Endodermal cell (in vitro differentiated cells): ENCODE results near the gene BANP. TPM values are rescaled to one million over a fixed set of nuclear protein-coding genes. Genes with fewer than 3 reads are reported as not detected.

Experiments
- DNase-seq: peaks from one replicate; pipeline ENCODE4 v3.0.0-alpha.2; 2017
- H3K27ac ChIP-seq: 2 replicates; pipeline ENCODE4 v1.5.1; 2013; ENCODE audit warnings: mild to moderate bottlenecking, low read depth, low read length, moderate library complexity
- H3K27me3 ChIP-seq: 2 replicates; pipeline ENCODE4 v1.6.1; 2013; ENCODE audit warnings: mild to moderate bottlenecking, low read length, moderate library complexity; ENCODE audit not compliant: insufficient read depth, control insufficient read depth, poor library complexity, severe bottlenecking
- H3K36me3 ChIP-seq: 2 replicates; pipeline ENCODE4 v1.7.0; 2013; ENCODE audit warnings: mild to moderate bottlenecking, low read length, moderate library complexity; ENCODE audit not compliant: control insufficient read depth, insufficient read depth
- H3K4me1 ChIP-seq: one replicate; pipeline ENCODE4 v1.7.0; 2013; ENCODE audit warnings: low read length; ENCODE audit not compliant: control insufficient read depth, insufficient read depth
- H3K4me3 ChIP-seq: 2 replicates; pipeline ENCODE4 v1.5.1; 2013; ENCODE audit warnings: mild to moderate bottlenecking, low read length, moderate library complexity
- H3K9ac ChIP-seq: 2 replicates; pipeline ENCODE4 v1.6.1; 2013; ENCODE audit warnings: mild to moderate bottlenecking, low read length, moderate library complexity; ENCODE audit not compliant: poor library complexity, severe bottlenecking; ENCODE audit errors: extremely low read depth
- H3K9me3 ChIP-seq: 2 replicates; pipeline ENCODE4 v1.6.1; 2013; ENCODE audit warnings: mild to moderate bottlenecking, low read length, moderate library complexity; ENCODE audit not compliant: control insufficient read depth
- H3K27ac Mint-ChIP-seq: 2 replicates; pipeline ENCODE4 v1.8.0; 2020; ENCODE audit warnings: mixed read lengths
- H3K27me3 Mint-ChIP-seq: 2 replicates; pipeline ENCODE4 v1.8.0; 2021; ENCODE audit warnings: mild to moderate bottlenecking, mixed read lengths; ENCODE audit not compliant: insufficient read depth
- H3K36me3 Mint-ChIP-seq: 2 replicates; pipeline ENCODE4 v1.8.0; 2020; ENCODE audit warnings: low read depth, mixed read lengths
- H3K4me1 Mint-ChIP-seq: 2 replicates; pipeline ENCODE4 v1.8.0; 2020; ENCODE audit warnings: mixed read lengths
- H3K4me3 Mint-ChIP-seq: 2 replicates; pipeline ENCODE4 v1.8.0; 2020; ENCODE audit warnings: mild to moderate bottlenecking, moderate library complexity, mixed read lengths
- H3K9me3 Mint-ChIP-seq: 2 replicates; pipeline ENCODE4 v1.8.0; 2020; ENCODE audit warnings: mild to moderate bottlenecking, mixed read lengths
- WGBS, 2 experiments: methylation state at CpG; one replicate each; pipeline versions ENCODE4 v1.1.5 to v1.1.7; 2013; ENCODE audit warnings: missing lambda C conversion rate in 2 of 2, mixed read lengths in 1 of 2; ENCODE audit not compliant: insufficient coverage in 1 of 2, insufficient read length in 1 of 2; 5-methylcytosine and 5-hydroxymethylcytosine counted together
- total RNA-seq, 2 donors: library from RNA; stranded (reverse); fragmentation: NEBNext Ultra II Directional in 1 of 2; extraction: Animal tissue kit (Norgen Biotek cat#: 25700) in 1 of 2; gene quantifications; 2 replicates in 1 of 2; 3 replicates in 1 of 2; pipeline ENCODE4 v1.2.1, GENCODE V29; 2021
- TF ChIP-seq, protein P1 (sequence below): fragments of 200-600 bp; sonication (generic); conservative IDR thresholded peaks from 2 replicates; pipeline ENCODE4 v1.5.0; 2021; ENCODE audit warnings: antibody characterized with exemption, mild to moderate bottlenecking

Gene BANP
- total RNA-seq, 2 donors from 2014 or later: 39.5 to 45.5 TPM

DNA sequence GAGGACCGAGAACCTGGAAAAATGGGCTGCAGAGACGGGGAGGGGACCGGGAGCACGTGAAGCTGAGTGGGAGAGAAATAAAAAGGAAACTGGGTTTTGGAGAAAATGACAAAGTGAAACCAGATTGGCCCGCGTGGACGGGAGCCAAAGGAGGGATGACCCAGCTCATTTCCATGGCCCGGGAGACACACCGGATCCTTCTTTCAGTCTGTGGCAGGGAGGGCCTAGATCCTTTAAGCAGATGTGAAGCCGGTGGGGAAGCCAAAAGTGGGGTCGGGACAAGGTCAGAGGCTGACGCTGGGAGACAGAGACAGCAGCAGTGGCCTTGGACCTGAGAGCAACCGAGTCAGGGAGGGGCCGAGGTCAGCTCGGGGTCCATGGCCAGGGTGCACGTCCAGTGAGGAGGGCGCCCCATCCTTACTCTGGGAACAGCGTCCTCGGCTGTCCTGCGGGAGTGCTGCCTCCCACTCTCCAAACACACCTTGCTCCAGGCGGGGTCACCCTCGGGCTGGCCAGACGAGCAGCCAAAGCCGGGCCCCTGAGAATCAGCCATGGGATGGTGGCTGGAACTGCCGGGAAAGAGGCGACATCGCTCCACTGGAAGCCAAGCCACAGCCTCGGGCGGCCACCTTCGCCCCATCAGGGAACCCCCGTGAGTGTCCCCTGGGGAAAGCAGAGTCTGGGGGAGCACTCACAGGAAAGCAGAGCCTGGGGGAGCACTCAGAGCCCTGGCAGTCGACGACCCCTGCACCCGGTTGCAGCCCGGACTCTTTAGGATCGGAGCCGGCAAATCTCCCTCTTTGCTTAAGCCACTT, 32.2 kb upstream of the BANP start:
- no peak overlapping the region for H3K4me3 Mint-ChIP-seq
- TF ChIP-seq, protein P1, sequence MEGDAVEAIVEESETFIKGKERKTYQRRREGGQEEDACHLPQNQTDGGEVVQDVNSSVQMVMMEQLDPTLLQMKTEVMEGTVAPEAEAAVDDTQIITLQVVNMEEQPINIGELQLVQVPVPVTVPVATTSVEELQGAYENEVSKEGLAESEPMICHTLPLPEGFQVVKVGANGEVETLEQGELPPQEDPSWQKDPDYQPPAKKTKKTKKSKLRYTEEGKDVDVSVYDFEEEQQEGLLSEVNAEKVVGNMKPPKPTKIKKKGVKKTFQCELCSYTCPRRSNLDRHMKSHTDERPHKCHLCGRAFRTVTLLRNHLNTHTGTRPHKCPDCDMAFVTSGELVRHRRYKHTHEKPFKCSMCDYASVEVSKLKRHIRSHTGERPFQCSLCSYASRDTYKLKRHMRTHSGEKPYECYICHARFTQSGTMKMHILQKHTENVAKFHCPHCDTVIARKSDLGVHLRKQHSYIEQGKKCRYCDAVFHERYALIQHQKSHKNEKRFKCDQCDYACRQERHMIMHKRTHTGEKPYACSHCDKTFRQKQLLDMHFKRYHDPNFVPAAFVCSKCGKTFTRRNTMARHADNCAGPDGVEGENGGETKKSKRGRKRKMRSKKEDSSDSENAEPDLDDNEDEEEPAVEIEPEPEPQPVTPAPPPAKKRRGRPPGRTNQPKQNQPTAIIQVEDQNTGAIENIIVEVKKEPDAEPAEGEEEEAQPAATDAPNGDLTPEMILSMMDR: no peak
- peaks cover 7% of the 10 kb centered on the region for H3K4me1 Mint-ChIP-seq
- H3K9ac ChIP-seq: no peak overlapping the region
- H3K27me3 Mint-ChIP-seq: peaks cover under 1% of the 10 kb centered on the region
- DNase-seq: no peak
- no peaks in the 10 kb centered on the region for H3K4me1 ChIP-seq
- 91 to 92% methylated on average over 19 to 37 of the region's 37 CpGs for WGBS, 2 experiments
- H3K27me3 ChIP-seq: no peaks in the 10 kb centered on the region
- no peaks in the 10 kb centered on the region for H3K9me3 ChIP-seq
- H3K27ac ChIP-seq: no peak overlapping the region
- H3K36me3 Mint-ChIP-seq: no peaks in the 10 kb centered on the region
- H3K27ac Mint-ChIP-seq: no peak overlapping the region
- H3K36me3 ChIP-seq: no peaks in the 10 kb centered on the region
- H3K9me3 Mint-ChIP-seq: no peaks in the 10 kb centered on the region
- H3K4me3 ChIP-seq: no peak overlapping the region

GRCh38 chr16:87919681-87919994, 31.6 kb upstream of the BANP start:
- Mint-ChIP-seq H3K27me3 (no peaks in the 10 kb centered on the region), H3K4me3 (no peak overlapping the region), H3K9me3 (no peaks in the 10 kb centered on the region), H3K36me3 (no peaks in the 10 kb centered on the region), H3K27ac (no peak overlapping the region), H3K4me1 (peaks cover 7% of the 10 kb centered on the region)
- WGBS, 2 experiments: 81% methylated on average over 10 of the region's 10 CpGs; no CpG with 5 or more reads in 1 of the 2 experiments
- no peak overlapping the region for H3K9ac ChIP-seq
- H3K4me3 ChIP-seq: no peak overlapping the region
- H3K27ac ChIP-seq: no peak overlapping the region
- no peaks in the 10 kb centered on the region for H3K4me1 ChIP-seq
- DNase-seq: peak; percentile 84
- H3K36me3 ChIP-seq: no peaks in the 10 kb centered on the region
- no peaks in the 10 kb centered on the region for H3K9me3 ChIP-seq
- TF ChIP-seq, protein P1: peak; percentile 57
- H3K27me3 ChIP-seq: no peaks in the 10 kb centered on the region

DNA sequence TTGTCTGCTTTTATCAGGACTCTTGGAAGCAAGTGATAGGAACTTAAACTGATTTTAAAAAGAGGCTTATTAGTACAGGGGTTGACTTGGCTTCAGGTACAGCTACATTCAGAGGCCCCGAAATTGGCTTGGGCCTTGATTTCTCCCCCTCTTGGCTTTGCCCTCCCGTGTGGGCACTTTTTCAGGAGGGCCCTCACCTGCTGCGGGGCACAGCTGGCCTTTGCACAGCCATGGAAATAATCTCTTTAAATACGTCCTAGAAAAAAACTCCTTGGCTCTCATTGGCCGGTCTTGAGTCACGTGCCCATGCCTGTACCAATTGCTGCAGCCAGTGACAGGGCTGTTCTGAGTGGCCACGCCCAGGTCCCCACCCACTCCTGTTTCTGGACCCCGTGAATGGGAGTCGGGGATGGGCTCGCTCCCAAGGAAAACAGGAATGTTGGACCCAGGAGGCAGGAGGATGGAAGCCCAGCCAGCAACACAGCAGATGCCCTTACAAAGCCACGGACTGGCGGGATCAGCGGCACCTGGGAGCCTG, 29.9 kb upstream of the BANP start:
- H3K36me3 ChIP-seq: no peaks in the 10 kb centered on the region
- Mint-ChIP-seq H3K27me3 (peaks cover 2% of the 10 kb centered on the region), H3K9me3 (no peaks in the 10 kb centered on the region), H3K36me3 (no peaks in the 10 kb centered on the region), H3K4me1 (peaks cover 7% of the 10 kb centered on the region), H3K27ac (no peak overlapping the region), H3K4me3 (no peak overlapping the region)
- TF ChIP-seq, protein P1: no peak
- H3K4me1 ChIP-seq: no peaks in the 10 kb centered on the region
- no peak for DNase-seq
- no peak overlapping the region for H3K9ac ChIP-seq
- 86 to 91% methylated on average over 4 to 13 of the region's 13 CpGs for WGBS, 2 experiments
- H3K4me3 ChIP-seq: no peak overlapping the region
- H3K27me3 ChIP-seq: no peaks in the 10 kb centered on the region
- no peak overlapping the region for H3K27ac ChIP-seq
- H3K9me3 ChIP-seq: no peaks in the 10 kb centered on the region
